Astrocyte (in vitro differentiated cells and primary cell): ENCODE data around the gene PKP4.

Experiments used
- CTCF ChIP-seq: IDR thresholded peaks from 2 replicates; pipeline ENCODE4 v1.5.1; 2011; ENCODE audit warnings: low read depth, mild to moderate bottlenecking, inconsistent platforms, low read length, moderate library complexity; ENCODE audit not compliant: insufficient read depth
- EZH2 ChIP-seq: IDR thresholded peaks from 2 replicates; pipeline ENCODE4 v1.6.1; 2012; ENCODE audit warnings: mild to moderate bottlenecking, low read length, inconsistent platforms; ENCODE audit not compliant: insufficient read depth

GRCh38 chr2:158671360-158672245 lies 214.9 kb downstream of the PKP4 start:
- TF ChIP-seq EZH2 (no peak), CTCF (no peak)
